Transverse colon (tissue), 4 donors: ENCODE results near the gene LHFPL6. TPM values are rescaled to one million over a fixed set of nuclear protein-coding genes. Genes with fewer than 3 reads are reported as not detected.

Experiments
- DNase-seq: peaks from one replicate; pipeline ENCODE4 v3.0.0-alpha.2; 2019
- H3K27ac ChIP-seq, 4 donors: fragments of 200-600 bp; sonication (generic); 2 replicates each; pipeline ENCODE4 v1.5.1; 2016 to 2018; ENCODE audit warnings: inconsistent platforms in 4 of 4
- H3K27me3 ChIP-seq: fragments of 200-600 bp; sonication (generic); 2 replicates; pipeline ENCODE4 v1.5.1; 2017; ENCODE audit warnings: inconsistent platforms
- H3K36me3 ChIP-seq, 4 donors: fragments of 200-600 bp; sonication (generic); 2 replicates each; pipeline ENCODE4 v1.5.1; 2017 to 2019; ENCODE audit warnings: inconsistent platforms in 4 of 4
- H3K4me1 ChIP-seq, 4 donors: fragments of 200-600 bp; sonication (generic); 2 replicates each; pipeline ENCODE4 v1.5.1; 2017 to 2020; ENCODE audit warnings: inconsistent platforms in 4 of 4
- H3K4me3 ChIP-seq, 4 donors: fragments of 200-600 bp; sonication (generic); 1 replicate in 1 of 4; 2 replicates in 3 of 4; pipeline versions ENCODE4 v1.5.1 to v1.6.1; 2017 to 2019; ENCODE audit warnings: inconsistent platforms in 4 of 4
- H3K9me3 ChIP-seq, 2 donors: fragments of 200-600 bp; sonication (generic); 2 replicates each; pipeline ENCODE4 v1.5.1; 2017 to 2019; ENCODE audit warnings: inconsistent platforms in 2 of 2
- EP300 ChIP-seq: sonication (generic); formaldehyde crosslinking; IDR thresholded peaks from one replicate; pipeline ENCODE4 v1.6.1; 2017; ENCODE audit warnings: antibody characterized with exemption, low read depth
- POLR2A ChIP-seq: fragments of 450-650 bp; IDR thresholded peaks from one replicate; pipeline ENCODE4 v1.6.1; 2016; ENCODE audit warnings: antibody characterized with exemption, mild to moderate bottlenecking, moderate library complexity
- POLR2AphosphoS5 ChIP-seq, 3 donors: sonication (generic); formaldehyde crosslinking; IDR thresholded peaks; one replicate each; pipeline ENCODE4 v1.6.1; 2016; ENCODE audit warnings: antibody characterized with exemption in 3 of 3
- WGBS, 2 donors: methylation state at CpG; one replicate each; pipeline ENCODE4 v1.1.5; 2018; ENCODE audit warnings: low coverage in 1 of 2; 5-methylcytosine and 5-hydroxymethylcytosine counted together
- in situ Hi-C, 4 donors: fragments of 200-750 bp; cut with MboI; loops; one replicate each; pipeline versions ENCODE4 v1.15.0 to v1.15.1; 2017; ENCODE audit warnings: low sequenced_read_pairs in 3 of 4, low pct_ligation_motif_present in 1 of 4, low pct_unique_long_range_greater_than_20kb in 1 of 4
- intact Hi-C: fragments of 100-400 bp; cut with DNase I; formaldehyde crosslinking; loops from one replicate; pipeline ENCODE4 v1.15.1; 2023; ENCODE audit warnings: low total_unique reads
- total RNA-seq, 4 donors: library from RNA; depleted of rRNA; stranded (reverse); fragments of >200 nt; gene quantifications; one replicate each; pipeline ENCODE4 v1.1.0, GENCODE V29; 2016
- TF ChIP-seq, protein P1 (sequence below), 5 experiments: fragments of 200-600 bp in 3 of 5; fragments of 450-650 bp in 2 of 5; sonication (generic) in 3 of 5; IDR thresholded peaks; 1 replicate in 2 of 5; 2 replicates in 3 of 5; pipeline ENCODE4 v1.5.1; 2016 to 2017; ENCODE audit warnings: antibody characterized with exemption in 5 of 5, inconsistent platforms in 3 of 5, mild to moderate bottlenecking in 2 of 5, moderate library complexity in 1 of 5

Gene LHFPL6
- total RNA-seq, 4 donors from 2014 or later: 4.2 to 18.6 (median 9.3) TPM

DNA sequence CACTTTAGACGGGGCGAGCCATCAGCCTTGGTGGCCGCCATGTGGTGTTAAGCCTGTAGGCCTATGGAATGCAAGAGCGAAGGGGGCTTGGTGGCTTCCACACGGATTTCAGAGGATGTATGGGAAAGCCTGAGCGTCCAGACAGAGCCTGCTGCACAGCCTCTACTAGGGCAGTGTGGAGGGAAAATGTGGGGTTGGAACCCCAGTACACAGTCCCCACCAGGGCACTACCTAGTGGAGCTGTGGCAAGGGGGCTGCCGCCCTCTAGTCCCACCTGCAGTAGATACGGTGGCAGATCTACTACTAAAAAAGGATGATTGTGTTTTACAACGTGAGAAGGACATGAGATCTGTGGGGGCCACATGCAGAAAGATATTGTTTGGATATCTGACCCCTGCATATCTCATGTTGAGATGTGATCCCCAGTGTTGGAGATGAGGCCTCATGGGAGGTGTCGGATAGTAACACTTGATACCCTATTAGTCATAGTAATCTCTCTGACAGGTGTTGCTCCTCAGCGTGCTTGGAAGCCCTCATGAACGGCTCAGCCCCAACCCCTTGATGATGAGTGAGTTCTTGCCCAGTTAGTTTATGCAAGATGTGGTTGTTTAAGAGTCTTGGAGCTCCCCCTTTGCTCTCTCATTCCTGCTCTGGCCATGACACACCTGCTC, 45.6 kb downstream of the LHFPL6 start:
- in situ Hi-C loops: no loop called here
- no peak overlapping the region for H3K4me3 ChIP-seq

DNA sequence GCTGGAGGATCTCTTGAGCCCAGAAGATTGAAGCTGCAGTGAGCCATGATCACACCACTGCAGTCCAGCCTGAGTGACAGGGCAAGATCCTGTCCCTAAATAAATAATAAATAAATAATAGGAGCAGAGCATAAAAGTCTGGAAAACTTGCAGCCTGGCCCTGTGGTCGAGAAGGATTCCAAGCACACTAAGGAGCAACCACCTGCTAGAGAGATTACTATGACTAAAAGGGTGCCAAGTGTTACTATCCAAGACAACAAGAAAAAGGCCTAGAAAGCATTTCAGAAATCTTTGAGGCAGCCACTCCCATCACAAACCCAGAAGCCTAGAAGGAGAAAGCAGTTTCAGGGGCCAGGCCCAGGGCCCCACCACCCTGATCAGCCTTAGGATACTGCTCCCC, 46.1 kb downstream of the LHFPL6 start:
- WGBS, 2 donors: 73% methylated on average over 1 of the region's 1 CpG; no CpG with 5 or more reads in 1 of the 2 donors
- TF ChIP-seq EP300 (no peak), POLR2A (no peak)

More for the DNA sequence above, 45.6 kb downstream of the LHFPL6 start:
- TF ChIP-seq EP300 (no peak), POLR2A (no peak), POLR2AphosphoS5 (IDR thresholded peaks at IDR 0.05) (no peak)
- TF ChIP-seq, protein P1, sequence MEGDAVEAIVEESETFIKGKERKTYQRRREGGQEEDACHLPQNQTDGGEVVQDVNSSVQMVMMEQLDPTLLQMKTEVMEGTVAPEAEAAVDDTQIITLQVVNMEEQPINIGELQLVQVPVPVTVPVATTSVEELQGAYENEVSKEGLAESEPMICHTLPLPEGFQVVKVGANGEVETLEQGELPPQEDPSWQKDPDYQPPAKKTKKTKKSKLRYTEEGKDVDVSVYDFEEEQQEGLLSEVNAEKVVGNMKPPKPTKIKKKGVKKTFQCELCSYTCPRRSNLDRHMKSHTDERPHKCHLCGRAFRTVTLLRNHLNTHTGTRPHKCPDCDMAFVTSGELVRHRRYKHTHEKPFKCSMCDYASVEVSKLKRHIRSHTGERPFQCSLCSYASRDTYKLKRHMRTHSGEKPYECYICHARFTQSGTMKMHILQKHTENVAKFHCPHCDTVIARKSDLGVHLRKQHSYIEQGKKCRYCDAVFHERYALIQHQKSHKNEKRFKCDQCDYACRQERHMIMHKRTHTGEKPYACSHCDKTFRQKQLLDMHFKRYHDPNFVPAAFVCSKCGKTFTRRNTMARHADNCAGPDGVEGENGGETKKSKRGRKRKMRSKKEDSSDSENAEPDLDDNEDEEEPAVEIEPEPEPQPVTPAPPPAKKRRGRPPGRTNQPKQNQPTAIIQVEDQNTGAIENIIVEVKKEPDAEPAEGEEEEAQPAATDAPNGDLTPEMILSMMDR (IDR thresholded peaks at IDR 0.05): no peak
- Histone ChIP-seq H3K9me3 (no peaks in the 10 kb centered on the region), H3K27ac (no peak overlapping the region), H3K4me1 (no peaks in the 10 kb centered on the region), H3K27me3 (no peaks in the 10 kb centered on the region), H3K36me3 (no peaks in the 10 kb centered on the region)
- intact Hi-C loops: no loop called here
- no peak for DNase-seq
- WGBS, 2 donors: 86% methylated on average over 12 of the region's 12 CpGs; no CpG with 5 or more reads in 1 of the 2 donors

DNA sequence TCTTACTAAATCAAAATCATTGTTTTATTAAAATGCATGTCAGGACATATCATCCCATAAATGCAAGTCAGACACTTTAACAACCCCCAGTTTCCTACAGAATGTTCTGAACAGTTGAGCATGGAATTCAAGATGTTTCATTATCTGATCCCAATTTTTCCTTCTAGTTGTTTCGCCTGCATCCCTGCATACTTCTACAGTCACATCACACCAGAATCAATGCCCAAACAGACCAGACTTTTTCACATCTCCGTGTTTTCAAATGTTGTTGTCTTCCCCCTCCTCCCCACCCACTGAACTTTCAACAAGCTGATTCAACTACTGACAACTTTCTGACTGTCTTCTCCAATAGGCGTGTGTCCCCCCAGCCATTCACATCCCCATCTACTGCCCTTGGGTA, 48.6 kb downstream of the LHFPL6 start:
- H3K27me3 ChIP-seq: no peaks in the 10 kb centered on the region
- no peaks in the 10 kb centered on the region for H3K9me3 ChIP-seq
- H3K36me3 ChIP-seq: no peaks in the 10 kb centered on the region
- TF ChIP-seq, protein P1 (IDR thresholded peaks at IDR 0.05): no peak
- TF ChIP-seq POLR2AphosphoS5 (IDR thresholded peaks at IDR 0.05): no peak
- TF ChIP-seq POLR2A: no peak
- H3K27ac ChIP-seq: no peak overlapping the region
- in situ Hi-C loops (no loop called here), intact Hi-C loops (no loop called here)
- no peaks in the 10 kb centered on the region for H3K4me1 ChIP-seq
- no peak overlapping the region for H3K4me3 ChIP-seq
- 88% methylated on average over 3 of the region's 3 CpGs; no CpG with 5 or more reads in 1 of the 2 donors for WGBS, 2 donors
- DNase-seq: no peak

More for the DNA sequence above, 46.1 kb downstream of the LHFPL6 start:
- H3K4me3 ChIP-seq: no peak overlapping the region
- H3K27me3 ChIP-seq: no peaks in the 10 kb centered on the region
- in situ Hi-C loops: no loop called here
- H3K9me3 ChIP-seq: no peaks in the 10 kb centered on the region
- intact Hi-C loops: no loop called here
- H3K27ac ChIP-seq: no peak overlapping the region
- H3K36me3 ChIP-seq: no peaks in the 10 kb centered on the region
- no peak for DNase-seq
- H3K4me1 ChIP-seq: no peaks in the 10 kb centered on the region

DNA sequence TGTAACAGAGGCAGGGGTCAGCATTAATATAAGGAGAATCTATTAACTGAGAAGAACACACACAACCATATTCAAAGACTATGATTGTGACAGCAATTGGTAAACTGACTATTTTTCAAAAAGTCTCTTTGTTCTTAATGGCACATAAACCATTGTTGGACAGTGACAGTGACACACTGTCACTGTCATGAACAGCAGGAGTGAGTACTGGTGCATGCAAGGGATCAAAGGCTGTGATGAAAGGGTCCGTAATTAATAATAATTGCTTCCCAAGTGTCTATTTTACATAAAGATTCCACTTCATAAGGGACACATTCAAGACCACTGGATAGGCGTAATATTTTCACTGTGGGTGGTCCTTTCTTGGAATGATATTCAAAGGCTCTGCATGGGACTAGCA, 50.7 kb downstream of the LHFPL6 start:
- in situ Hi-C loops: no loop called here
- no peaks in the 10 kb centered on the region for H3K9me3 ChIP-seq
- intact Hi-C loops: no loop called here
- H3K36me3 ChIP-seq: no peaks in the 10 kb centered on the region
- no peak overlapping the region for H3K27ac ChIP-seq
- TF ChIP-seq, protein P1 (IDR thresholded peaks at IDR 0.05): no peak
- TF ChIP-seq POLR2AphosphoS5 (IDR thresholded peaks at IDR 0.05): no peak
- no peak for TF ChIP-seq EP300
- no peak for TF ChIP-seq POLR2A
- 84 to 86% methylated on average over 1 to 2 of the region's 2 CpGs for WGBS, 2 donors
- no peak for DNase-seq
- H3K4me3 ChIP-seq: no peak overlapping the region
- H3K4me1 ChIP-seq: no peaks in the 10 kb centered on the region
- H3K27me3 ChIP-seq: no peaks in the 10 kb centered on the region

DNA sequence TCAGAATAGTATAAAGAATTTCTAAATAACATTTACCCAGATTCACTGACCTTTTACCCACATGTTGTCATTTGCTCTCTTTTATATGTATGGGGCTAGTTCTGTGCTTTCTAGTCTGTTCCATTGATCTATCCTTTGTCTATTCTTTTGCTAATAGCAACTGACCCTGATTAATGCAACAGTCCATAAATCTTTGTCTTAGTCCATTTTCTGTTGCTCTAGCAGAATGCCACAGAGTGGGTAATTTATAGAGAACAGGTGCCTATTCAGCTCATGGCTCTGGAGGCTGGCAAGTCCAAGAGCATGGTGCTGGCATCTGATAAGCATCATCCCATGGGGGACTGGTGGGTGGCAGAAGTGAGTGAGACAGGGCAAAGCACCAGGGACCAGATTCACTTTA, 52.1 kb downstream of the LHFPL6 start:
- no peak for DNase-seq
- no peaks in the 10 kb centered on the region for H3K9me3 ChIP-seq
- no peaks in the 10 kb centered on the region for H3K4me1 ChIP-seq
- in situ Hi-C loops: no loop called here
- H3K27me3 ChIP-seq: no peaks in the 10 kb centered on the region
- no peak for TF ChIP-seq EP300
- TF ChIP-seq, protein P1 (IDR thresholded peaks at IDR 0.05): no peak
- TF ChIP-seq POLR2AphosphoS5 (IDR thresholded peaks at IDR 0.05): no peak
- no peak for TF ChIP-seq POLR2A
- H3K27ac ChIP-seq: no peak overlapping the region
- H3K4me3 ChIP-seq: no peak overlapping the region
- H3K36me3 ChIP-seq: no peaks in the 10 kb centered on the region
- intact Hi-C loops: no loop called here
